Lower lobe of right lung (tissue), 2 donors: ENCODE data around the gene KDM5B. TPM values are rescaled to one million over a fixed set of nuclear protein-coding genes. Genes with fewer than 3 reads are reported as not detected.
"Not testable (repeated sequence)": the region's sequence is repeated elsewhere in the genome, so short reads cannot be mapped to it uniquely, and the experiment has no call there.

Source experiments
- ATAC-seq, 2 donors: fragments of 200-7000 bp; cut with Tn5 transposase; one replicate each; pipeline ENCODE4 v1.9.1; 2020 to 2022; ENCODE audit warnings: mild to moderate bottlenecking in 2 of 2, moderate library complexity in 2 of 2
- DNase-seq: peaks from one replicate; pipeline ENCODE4 v3.0.0-alpha.2; 2020
- H3K27ac ChIP-seq: fragments of 200-600 bp; one replicate; pipeline ENCODE4 v1.8.0; 2022
- H3K27me3 ChIP-seq: fragments of 200-600 bp; one replicate; pipeline ENCODE4 v1.8.0; 2022; ENCODE audit warnings: low read depth
- H3K36me3 ChIP-seq: fragments of 200-600 bp; one replicate; pipeline ENCODE4 v1.8.0; 2022; ENCODE audit warnings: mild to moderate bottlenecking
- H3K4me1 ChIP-seq: fragments of 200-600 bp; one replicate; pipeline ENCODE4 v1.8.0; 2022
- H3K4me3 ChIP-seq: fragments of 200-600 bp; one replicate; pipeline ENCODE4 v1.8.0; 2022; ENCODE audit warnings: mild to moderate bottlenecking
- H3K9me3 ChIP-seq: fragments of 200-600 bp; one replicate; pipeline ENCODE4 v1.8.0; 2022
- intact Hi-C: fragments of 100-400 bp; cut with DNase I; formaldehyde crosslinking; loops from one replicate; pipeline ENCODE4 v1.11.0; 2022
- total RNA-seq: library from RNA; stranded (reverse); fragmentation: NEBNext Ultra II Directional; extraction: Animal tissue kit (Norgen Biotek cat#: 25700); gene quantifications from one replicate; pipeline ENCODE4 v1.2.1, GENCODE V29; 2021
- TF ChIP-seq, protein P1 (sequence below): fragments of 200-600 bp; IDR thresholded peaks from one replicate; pipeline ENCODE4 v1.8.0; 2022; ENCODE audit warnings: antibody characterized with exemption, mild to moderate bottlenecking
- donor health status: DM: no; HTN: yes; CAD: no; lungs with severe emphysema.

The KDM5B gene
- total RNA-seq, 1 donor from 2014 or later, result 48.9 TPM

GRCh38 chr1:202752774-202753173 lies 55.4 kb downstream of the KDM5B start:
- TF ChIP-seq, protein P1, sequence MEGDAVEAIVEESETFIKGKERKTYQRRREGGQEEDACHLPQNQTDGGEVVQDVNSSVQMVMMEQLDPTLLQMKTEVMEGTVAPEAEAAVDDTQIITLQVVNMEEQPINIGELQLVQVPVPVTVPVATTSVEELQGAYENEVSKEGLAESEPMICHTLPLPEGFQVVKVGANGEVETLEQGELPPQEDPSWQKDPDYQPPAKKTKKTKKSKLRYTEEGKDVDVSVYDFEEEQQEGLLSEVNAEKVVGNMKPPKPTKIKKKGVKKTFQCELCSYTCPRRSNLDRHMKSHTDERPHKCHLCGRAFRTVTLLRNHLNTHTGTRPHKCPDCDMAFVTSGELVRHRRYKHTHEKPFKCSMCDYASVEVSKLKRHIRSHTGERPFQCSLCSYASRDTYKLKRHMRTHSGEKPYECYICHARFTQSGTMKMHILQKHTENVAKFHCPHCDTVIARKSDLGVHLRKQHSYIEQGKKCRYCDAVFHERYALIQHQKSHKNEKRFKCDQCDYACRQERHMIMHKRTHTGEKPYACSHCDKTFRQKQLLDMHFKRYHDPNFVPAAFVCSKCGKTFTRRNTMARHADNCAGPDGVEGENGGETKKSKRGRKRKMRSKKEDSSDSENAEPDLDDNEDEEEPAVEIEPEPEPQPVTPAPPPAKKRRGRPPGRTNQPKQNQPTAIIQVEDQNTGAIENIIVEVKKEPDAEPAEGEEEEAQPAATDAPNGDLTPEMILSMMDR, result no peak
- H3K27me3 ChIP-seq, result no peaks in the 10 kb centered on the region
- intact Hi-C loops, result no loop called here
- no peak overlapping the region for H3K4me3 ChIP-seq
- no peaks in the 10 kb centered on the region for H3K9me3 ChIP-seq
- no peak for ATAC-seq
- H3K36me3 ChIP-seq, result peaks cover 98% of the 10 kb centered on the region
- H3K4me1 ChIP-seq, result no peaks in the 10 kb centered on the region
- no peak for DNase-seq
- H3K27ac ChIP-seq, result no peak overlapping the region

DNA sequence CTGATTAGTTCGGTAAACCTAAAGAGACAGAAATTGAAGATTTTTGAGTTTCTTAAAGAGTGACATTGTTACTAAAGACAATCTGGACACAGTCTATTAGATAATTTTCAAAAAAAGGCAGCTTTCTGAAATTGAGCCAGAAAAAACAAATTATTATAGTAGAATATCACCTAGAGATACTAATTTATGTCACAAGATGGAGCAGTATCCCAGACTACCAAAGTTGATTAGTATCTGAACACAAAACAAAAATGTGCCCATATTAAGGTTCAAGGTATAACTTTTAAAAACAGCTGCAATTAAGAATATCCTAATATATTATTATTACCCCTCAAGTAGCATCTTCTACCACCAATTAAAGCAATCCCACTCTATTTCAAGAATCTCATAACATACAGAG lies 57.5 kb downstream of the KDM5B start:
- intact Hi-C loops, result no loop called here
- Histone ChIP-seq H3K27me3 (no peaks in the 10 kb centered on the region), H3K27ac (no peak overlapping the region), H3K36me3 (peaks cover 89% of the 10 kb centered on the region), H3K4me3 (no peak overlapping the region), H3K9me3 (no peaks in the 10 kb centered on the region), H3K4me1 (no peaks in the 10 kb centered on the region)
- DNase-seq (no peak), ATAC-seq (no peak)
- TF ChIP-seq, protein P1, result no peak

GRCh38 chr1:202750024-202750423 lies 58.2 kb downstream of the KDM5B start:
- intact Hi-C loops, result no loop called here
- TF ChIP-seq, protein P1, result no peak
- Histone ChIP-seq H3K4me3 (no peak overlapping the region), H3K27ac (no peak overlapping the region), H3K36me3 (peaks cover 89% of the 10 kb centered on the region), H3K9me3 (no peaks in the 10 kb centered on the region), H3K4me1 (no peaks in the 10 kb centered on the region), H3K27me3 (no peaks in the 10 kb centered on the region)
- DNase-seq, result no peak
- ATAC-seq, result no peak

- no peak for ATAC-seq
- H3K9me3 ChIP-seq, result no peaks in the 10 kb centered on the region
- intact Hi-C loops, result no loop called here
- TF ChIP-seq, protein P1, result no peak
- no peaks in the 10 kb centered on the region for H3K27me3 ChIP-seq
- H3K27ac ChIP-seq, result no peak overlapping the region
- H3K36me3 ChIP-seq, result peaks cover 92% of the 10 kb centered on the region
- H3K4me1 ChIP-seq, result no peaks in the 10 kb centered on the region
- DNase-seq, result no peak
- H3K4me3 ChIP-seq, result no peak overlapping the region
These were observed 62.8 kb downstream of the KDM5B start for GRCh38 chr1:202745323-202745888.

DNA sequence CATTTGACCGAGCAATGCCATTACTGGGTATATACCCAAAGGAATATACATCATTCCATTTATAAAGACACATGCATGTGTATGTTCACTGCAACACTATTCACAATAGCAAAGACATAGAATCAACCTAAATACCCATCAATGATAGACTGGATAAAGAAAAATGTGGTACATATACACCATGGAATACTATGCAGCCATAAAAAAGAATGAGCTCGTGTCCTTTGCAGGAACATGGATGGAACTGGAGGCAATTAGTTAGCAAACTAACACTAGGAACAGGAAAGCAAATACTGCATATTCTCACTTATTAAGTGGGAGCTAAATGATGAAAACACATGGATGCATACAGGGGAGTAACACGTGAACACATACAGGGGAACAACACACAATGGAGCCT lies 63.5 kb downstream of the KDM5B start:
- H3K27ac ChIP-seq, ATAC-seq, DNase-seq, intact Hi-C loops, H3K4me1 ChIP-seq, H3K27me3 ChIP-seq, H3K4me3 ChIP-seq, H3K9me3 ChIP-seq: not testable (repeated sequence)
- H3K36me3 ChIP-seq, result peaks cover 86% of the 10 kb centered on the region

DNA sequence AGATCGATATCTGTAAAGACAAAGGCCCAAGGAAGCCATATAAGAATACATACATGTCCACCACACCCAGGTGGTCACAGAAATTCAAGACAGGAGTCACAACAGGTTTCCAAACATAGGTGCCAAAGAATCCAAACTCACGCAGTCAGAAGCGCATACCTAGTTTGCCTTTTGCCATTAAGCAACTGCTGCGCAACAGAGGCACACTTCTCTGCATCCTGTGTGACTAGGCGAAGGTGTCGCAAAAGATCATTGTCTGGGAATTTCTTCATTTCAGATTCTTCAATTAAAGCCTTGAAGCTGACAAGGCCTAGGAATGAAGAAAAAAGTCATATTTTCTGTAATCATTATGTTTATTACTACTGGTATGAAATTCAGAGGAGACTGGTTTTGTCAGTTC lies 65.7 kb downstream of the KDM5B start:
- no peak overlapping the region for H3K4me3 ChIP-seq
- no peaks in the 10 kb centered on the region for H3K27me3 ChIP-seq
- no peak overlapping the region for H3K27ac ChIP-seq
- no peaks in the 10 kb centered on the region for H3K9me3 ChIP-seq
- TF ChIP-seq, protein P1, result no peak
- no peaks in the 10 kb centered on the region for H3K4me1 ChIP-seq
- intact Hi-C loops, result no loop called here
- DNase-seq (no peak), ATAC-seq (no peak)
- H3K36me3 ChIP-seq, result peaks cover 78% of the 10 kb centered on the region
